ENCODE data around the gene ACOX2. TPM values are rescaled to one million over a fixed set of nuclear protein-coding genes. Genes with fewer than 3 reads are reported as not detected.
A peak's percentile ranks its signal among the peaks of the same experiment; 100 is the strongest.

ACOX2 gene
- total RNA-seq, 1 experiment from 2014 or later, result 9.5 TPM

DNA sequence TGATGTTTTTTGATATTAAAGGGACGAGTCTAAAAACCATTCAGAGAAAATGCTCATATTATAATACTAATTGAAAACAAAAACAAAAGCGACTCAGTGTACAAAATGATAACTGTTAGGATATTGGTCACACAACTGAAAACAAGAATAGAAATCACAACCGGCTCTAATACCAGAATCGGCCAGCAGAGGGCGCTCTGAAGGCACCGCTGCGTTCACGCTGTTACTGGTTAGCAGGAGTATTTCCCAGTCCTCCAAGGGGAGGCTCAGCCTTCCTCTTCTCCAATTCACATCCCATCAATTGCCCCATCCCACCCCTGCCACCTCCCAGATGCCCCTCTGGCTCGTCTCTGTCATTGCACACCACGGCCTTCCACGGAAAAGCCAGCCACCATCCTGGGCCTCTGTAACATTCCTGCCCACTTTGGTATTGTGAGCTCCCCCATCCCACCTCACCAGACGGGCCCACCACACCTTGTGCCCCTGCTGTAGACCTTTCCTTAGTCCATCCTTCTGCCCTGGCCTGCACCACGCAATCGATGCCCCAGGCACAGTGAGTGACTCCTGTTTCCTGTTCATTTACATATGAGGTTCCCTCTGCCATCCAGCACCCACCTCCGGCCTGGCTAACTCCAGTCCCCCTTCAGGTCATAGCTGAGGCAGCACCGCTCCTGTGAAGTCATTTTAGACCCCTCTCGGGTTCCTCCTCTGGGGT is 31.7 kb upstream of the ACOX2 start:
- Mint-ChIP-seq H3K27me3 (ENCODE audit: insufficient read depth, unreplicated experiment) (no peaks in the 10 kb centered on the region), H3K36me3 (ENCODE audit: insufficient read depth, unreplicated experiment) (no peaks in the 10 kb centered on the region), H3K27ac (ENCODE audit: unreplicated experiment) (peak overlapping the region; percentile 38), H3K4me3 (ENCODE audit: unreplicated experiment) (no peak overlapping the region), H3K9me3 (ENCODE audit: unreplicated experiment) (peaks cover 11% of the 10 kb centered on the region), H3K4me1 (ENCODE audit: low read depth, unreplicated experiment) (peaks cover 19% of the 10 kb centered on the region)
- Histone ChIP-seq H3K4me1 (peaks cover 20% of the 10 kb centered on the region), H3K36me3 (ENCODE audit: control insufficient read depth, insufficient read depth, low read length) (no peaks in the 10 kb centered on the region), H3K4me3 (ENCODE audit: low read depth, low read length) (no peak overlapping the region), H3K27me3 (replicated peaks; ENCODE audit: control insufficient read depth, insufficient read depth, low read length) (no peaks in the 10 kb centered on the region), H3K9me3 (no peaks in the 10 kb centered on the region)
- BruUV-seq (replicated peaks), result no TSS peak
- TF ChIP-seq, protein P1, sequence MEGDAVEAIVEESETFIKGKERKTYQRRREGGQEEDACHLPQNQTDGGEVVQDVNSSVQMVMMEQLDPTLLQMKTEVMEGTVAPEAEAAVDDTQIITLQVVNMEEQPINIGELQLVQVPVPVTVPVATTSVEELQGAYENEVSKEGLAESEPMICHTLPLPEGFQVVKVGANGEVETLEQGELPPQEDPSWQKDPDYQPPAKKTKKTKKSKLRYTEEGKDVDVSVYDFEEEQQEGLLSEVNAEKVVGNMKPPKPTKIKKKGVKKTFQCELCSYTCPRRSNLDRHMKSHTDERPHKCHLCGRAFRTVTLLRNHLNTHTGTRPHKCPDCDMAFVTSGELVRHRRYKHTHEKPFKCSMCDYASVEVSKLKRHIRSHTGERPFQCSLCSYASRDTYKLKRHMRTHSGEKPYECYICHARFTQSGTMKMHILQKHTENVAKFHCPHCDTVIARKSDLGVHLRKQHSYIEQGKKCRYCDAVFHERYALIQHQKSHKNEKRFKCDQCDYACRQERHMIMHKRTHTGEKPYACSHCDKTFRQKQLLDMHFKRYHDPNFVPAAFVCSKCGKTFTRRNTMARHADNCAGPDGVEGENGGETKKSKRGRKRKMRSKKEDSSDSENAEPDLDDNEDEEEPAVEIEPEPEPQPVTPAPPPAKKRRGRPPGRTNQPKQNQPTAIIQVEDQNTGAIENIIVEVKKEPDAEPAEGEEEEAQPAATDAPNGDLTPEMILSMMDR (IDR thresholded peaks at IDR 0.05; ENCODE audit: insufficient read depth in 1 of 2, low read depth in 1 of 2, low read length in 1 of 2, severe bottlenecking in 1 of 2, unreplicated experiment in 1 of 2), result peak; percentile 74 to 92
- peak; percentile 62 to 81 for DNase-seq
- ChIA-PET CTCF (interaction anchor here (0.6 to 3.8 kb wide), 9 partner anchors 9 to 95 kb away, joined by 3 to 29 read pairs (median 4); no protein-coding TSS in a partner anchor), POLR2A (no interaction called here)
- intact Hi-C loops (cut with micrococcal nuclease; ENCODE audit: unreplicated experiment), result loop anchor here (1.0 to 5.0 kb wide), 3 partner anchors 17 to 62 kb away; no protein-coding TSS in a partner anchor

DNA sequence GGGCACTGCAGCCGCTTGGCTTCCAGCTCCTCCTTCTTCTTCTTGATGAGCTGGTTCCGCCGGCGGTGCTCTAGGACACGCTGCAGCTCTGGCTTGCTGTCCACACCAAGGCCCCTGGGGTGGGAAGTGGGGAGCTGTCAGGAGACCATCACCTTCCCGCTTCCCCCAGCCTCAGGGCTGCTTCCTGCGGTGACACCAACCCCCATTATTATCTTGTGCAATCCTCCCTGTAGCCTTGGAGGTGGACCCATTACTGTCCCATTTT is 30.2 kb upstream of the ACOX2 start:
- TF ChIP-seq, protein P1 (IDR thresholded peaks at IDR 0.05; ENCODE audit: insufficient read depth in 1 of 2, low read depth in 1 of 2, low read length in 1 of 2, severe bottlenecking in 1 of 2, unreplicated experiment in 1 of 2), result no peak
- ChIA-PET CTCF (interaction anchor here (2.3 to 3.8 kb wide), 2 partner anchors 63 kb away, joined by 11 to 29 read pairs; no protein-coding TSS in a partner anchor), POLR2A (no interaction called here)
- Histone ChIP-seq H3K4me3 (ENCODE audit: low read depth, low read length) (no peak overlapping the region), H3K36me3 (ENCODE audit: control insufficient read depth, insufficient read depth, low read length) (no peaks in the 10 kb centered on the region), H3K9me3 (no peaks in the 10 kb centered on the region), H3K4me1 (peaks cover 22% of the 10 kb centered on the region), H3K27me3 (replicated peaks; ENCODE audit: control insufficient read depth, insufficient read depth, low read length) (no peaks in the 10 kb centered on the region)
- Mint-ChIP-seq H3K27ac (ENCODE audit: unreplicated experiment) (no peak overlapping the region), H3K36me3 (ENCODE audit: insufficient read depth, unreplicated experiment) (no peaks in the 10 kb centered on the region), H3K27me3 (ENCODE audit: insufficient read depth, unreplicated experiment) (no peaks in the 10 kb centered on the region), H3K9me3 (ENCODE audit: unreplicated experiment) (peaks cover 10% of the 10 kb centered on the region), H3K4me1 (ENCODE audit: low read depth, unreplicated experiment) (peaks cover 32% of the 10 kb centered on the region), H3K4me3 (ENCODE audit: unreplicated experiment) (no peak overlapping the region)
- intact Hi-C loops (cut with micrococcal nuclease; ENCODE audit: unreplicated experiment), result loop anchor here (5.0 kb wide), 1 partner anchor 40 kb away; no protein-coding TSS in a partner anchor
- no peak for DNase-seq
- no TSS peak for BruUV-seq (replicated peaks)

DNA sequence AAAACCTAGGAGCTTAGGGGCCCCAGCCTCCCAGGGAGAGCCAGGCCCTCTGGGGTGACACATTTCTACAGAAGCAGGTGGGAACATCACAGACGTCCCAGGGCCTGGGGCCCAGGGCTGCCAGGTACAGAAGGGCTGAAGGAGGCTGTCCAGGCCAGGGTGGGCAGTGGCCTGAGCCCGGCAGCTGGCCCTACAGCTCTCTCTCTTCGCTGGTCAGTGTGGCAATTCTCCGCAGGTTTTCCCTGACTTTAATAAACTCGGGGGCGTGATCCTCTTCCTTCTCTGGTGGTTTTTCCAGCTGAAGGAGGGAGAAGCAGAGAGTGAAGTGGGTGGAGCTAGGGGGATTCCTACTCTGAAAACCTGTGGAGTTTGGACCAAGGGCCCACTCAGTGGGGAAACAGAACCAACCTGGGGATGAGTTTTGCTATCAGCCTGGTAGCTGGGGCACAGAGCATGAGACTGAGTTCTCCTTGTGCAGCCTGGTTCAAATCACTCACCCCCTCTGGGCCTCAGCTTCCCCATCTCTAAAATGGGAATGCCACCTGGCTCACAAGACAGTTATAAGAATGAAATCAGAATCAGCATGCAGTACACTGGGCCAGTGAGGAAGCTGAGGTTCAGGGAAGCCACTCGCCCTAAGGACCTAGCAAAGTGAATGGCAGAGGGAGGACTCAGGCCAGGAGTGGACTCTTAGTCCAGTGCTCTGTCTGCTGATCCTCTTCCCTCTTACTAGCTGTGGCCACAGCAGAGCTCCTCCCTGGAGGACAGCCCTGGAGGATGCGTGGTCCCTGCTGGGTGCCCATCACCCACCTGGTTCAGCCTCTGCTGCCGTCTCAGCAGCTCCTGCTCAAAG is 29.6 kb upstream of the ACOX2 start:
- no peaks in the 10 kb centered on the region for H3K36me3 Mint-ChIP-seq (ENCODE audit: insufficient read depth, unreplicated experiment)
- no peaks in the 10 kb centered on the region for H3K9me3 ChIP-seq
- H3K4me1 ChIP-seq, result peaks cover 27% of the 10 kb centered on the region
- H3K36me3 ChIP-seq (ENCODE audit: control insufficient read depth, insufficient read depth, low read length), result no peaks in the 10 kb centered on the region
- H3K4me3 Mint-ChIP-seq (ENCODE audit: unreplicated experiment), result no peak overlapping the region
- TF ChIP-seq, protein P1 (IDR thresholded peaks at IDR 0.05; ENCODE audit: insufficient read depth in 1 of 2, low read depth in 1 of 2, low read length in 1 of 2, severe bottlenecking in 1 of 2, unreplicated experiment in 1 of 2), result no peak
- no peaks in the 10 kb centered on the region for H3K27me3 ChIP-seq (replicated peaks; ENCODE audit: control insufficient read depth, insufficient read depth, low read length)
- peak overlapping the region; percentile 87 for H3K27ac Mint-ChIP-seq (ENCODE audit: unreplicated experiment)
- no TSS peak for BruUV-seq (replicated peaks)
- intact Hi-C loops (cut with micrococcal nuclease; ENCODE audit: unreplicated experiment), result loop anchor here (5.0 kb wide), 1 partner anchor 39 kb away; no protein-coding TSS in a partner anchor
- H3K4me3 ChIP-seq (ENCODE audit: low read depth, low read length), result no peak overlapping the region
- no peaks in the 10 kb centered on the region for H3K27me3 Mint-ChIP-seq (ENCODE audit: insufficient read depth, unreplicated experiment)
- no peak for DNase-seq
- ChIA-PET POLR2A (no interaction called here), CTCF (interaction anchor here (2.3 kb wide), 1 partner anchor 64 kb away, joined by 11 read pairs; no protein-coding TSS in a partner anchor)
- peaks cover 4% of the 10 kb centered on the region for H3K9me3 Mint-ChIP-seq (ENCODE audit: unreplicated experiment)
- H3K4me1 Mint-ChIP-seq (ENCODE audit: low read depth, unreplicated experiment), result peaks cover 36% of the 10 kb centered on the region

Measured in Caco-2 (cell line).